Activated T-cell treated with anti-CD3 and anti-CD28 coated beads, Interleukin-2, amount 50 U/mL, for 4 hours (primary cell): Measurements from ENCODE around the gene SYT9. TPM values are rescaled to one million over a fixed set of nuclear protein-coding genes. Genes with fewer than 3 reads are reported as not detected.

Source experiments
- ATAC-seq, 2 donors: fragments of 200-7000 bp; cut with Tn5 transposase; one replicate each; pipeline ENCODE4 v1.10.0; 2021
- DNase-seq: peaks from one replicate; pipeline ENCODE4 v3.0.0-alpha.2; 2020
- H3K27me3 Mint-ChIP-seq: one replicate; pipeline ENCODE4 v1.8.0; 2021; ENCODE audit warnings: low read depth, mixed read lengths
- H3K36me3 Mint-ChIP-seq: one replicate; pipeline ENCODE4 v1.8.0; 2022; ENCODE audit warnings: mixed read lengths; ENCODE audit not compliant: insufficient read depth
- H3K4me1 Mint-ChIP-seq: one replicate; pipeline ENCODE4 v1.8.0; 2021; ENCODE audit warnings: low read depth, mixed read lengths
- H3K4me3 Mint-ChIP-seq: one replicate; pipeline ENCODE4 v1.8.0; 2021; ENCODE audit warnings: mild to moderate bottlenecking, moderate library complexity, mixed read lengths
- H3K9me3 Mint-ChIP-seq: one replicate; pipeline ENCODE4 v1.8.0; 2021; ENCODE audit warnings: mixed read lengths
- total RNA-seq, 3 donors: library from RNA; stranded (reverse); gene quantifications; one replicate each; pipeline ENCODE4 v1.2.1, GENCODE V29; 2021

SYT9 gene
- total RNA-seq, 3 donors from 2014 or later: not detected

GRCh38 chr11:7492253-7492652 lies 240.5 kb downstream of the SYT9 start:
- Mint-ChIP-seq H3K36me3 (no peaks in the 10 kb centered on the region), H3K4me1 (peaks cover 7% of the 10 kb centered on the region), H3K4me3 (no peak overlapping the region), H3K27me3 (no peaks in the 10 kb centered on the region), H3K9me3 (no peaks in the 10 kb centered on the region)
- ATAC-seq (no peak), DNase-seq (no peak)

GRCh38 chr11:7493670-7494069 lies 242.0 kb downstream of the SYT9 start:
- no peak overlapping the region for H3K4me3 Mint-ChIP-seq
- no peaks in the 10 kb centered on the region for H3K9me3 Mint-ChIP-seq
- H3K27me3 Mint-ChIP-seq: no peaks in the 10 kb centered on the region
- peaks cover 7% of the 10 kb centered on the region for H3K4me1 Mint-ChIP-seq
- ATAC-seq (no peak), DNase-seq (no peak)
- no peaks in the 10 kb centered on the region for H3K36me3 Mint-ChIP-seq

- DNase-seq (no peak), ATAC-seq (no peak)
- Mint-ChIP-seq H3K36me3 (no peaks in the 10 kb centered on the region), H3K4me3 (no peak overlapping the region), H3K27me3 (no peaks in the 10 kb centered on the region), H3K4me1 (peaks cover 7% of the 10 kb centered on the region), H3K9me3 (no peaks in the 10 kb centered on the region)
Measured at GRCh38 chr11:7494086-7494745, 242.5 kb downstream of the SYT9 start.

- ATAC-seq (peak; percentile 52 to 72), DNase-seq (no peak)
- peaks cover 7% of the 10 kb centered on the region for H3K4me1 Mint-ChIP-seq
- H3K9me3 Mint-ChIP-seq: no peaks in the 10 kb centered on the region
- H3K36me3 Mint-ChIP-seq: no peaks in the 10 kb centered on the region
- H3K4me3 Mint-ChIP-seq: no peak overlapping the region
- H3K27me3 Mint-ChIP-seq: no peaks in the 10 kb centered on the region
Measured at GRCh38 chr11:7495882-7496551, 244.3 kb downstream of the SYT9 start.

- no peak overlapping the region for H3K4me3 Mint-ChIP-seq
- H3K4me1 Mint-ChIP-seq: peaks cover 7% of the 10 kb centered on the region
- ATAC-seq (no peak), DNase-seq (no peak)
- H3K36me3 Mint-ChIP-seq: no peaks in the 10 kb centered on the region
- no peaks in the 10 kb centered on the region for H3K9me3 Mint-ChIP-seq
- H3K27me3 Mint-ChIP-seq: no peaks in the 10 kb centered on the region
Measured at GRCh38 chr11:7498193-7498592, 246.5 kb downstream of the SYT9 start.

GRCh38 chr11:7499081-7499480 lies 247.4 kb downstream of the SYT9 start:
- no peak overlapping the region for H3K4me3 Mint-ChIP-seq
- ATAC-seq: no peak
- H3K27me3 Mint-ChIP-seq: no peaks in the 10 kb centered on the region
- no peaks in the 10 kb centered on the region for H3K9me3 Mint-ChIP-seq
- DNase-seq: no peak
- no peaks in the 10 kb centered on the region for H3K36me3 Mint-ChIP-seq
- H3K4me1 Mint-ChIP-seq: peaks cover 7% of the 10 kb centered on the region

GRCh38 chr11:7500251-7500650 lies 248.5 kb downstream of the SYT9 start:
- H3K36me3 Mint-ChIP-seq: no peaks in the 10 kb centered on the region
- ATAC-seq (no peak), DNase-seq (no peak)
- no peaks in the 10 kb centered on the region for H3K27me3 Mint-ChIP-seq
- no peak overlapping the region for H3K4me3 Mint-ChIP-seq
- no peaks in the 10 kb centered on the region for H3K9me3 Mint-ChIP-seq
- H3K4me1 Mint-ChIP-seq: peaks cover 7% of the 10 kb centered on the region

- ATAC-seq (no peak), DNase-seq (no peak)
- no peak overlapping the region for H3K4me3 Mint-ChIP-seq
- peaks cover 3% of the 10 kb centered on the region for H3K4me1 Mint-ChIP-seq
- no peaks in the 10 kb centered on the region for H3K36me3 Mint-ChIP-seq
- H3K27me3 Mint-ChIP-seq: no peaks in the 10 kb centered on the region
- no peaks in the 10 kb centered on the region for H3K9me3 Mint-ChIP-seq
Measured at GRCh38 chr11:7501251-7501650, 249.5 kb downstream of the SYT9 start.

GRCh38 chr11:7501894-7502293 lies 250.2 kb downstream of the SYT9 start:
- Mint-ChIP-seq H3K4me3 (no peak overlapping the region), H3K9me3 (no peaks in the 10 kb centered on the region), H3K27me3 (no peaks in the 10 kb centered on the region), H3K4me1 (no peaks in the 10 kb centered on the region), H3K36me3 (no peaks in the 10 kb centered on the region)
- no peak for DNase-seq
- ATAC-seq: no peak

GRCh38 chr11:7506243-7506642 lies 254.5 kb downstream of the SYT9 start:
- Mint-ChIP-seq H3K36me3 (no peaks in the 10 kb centered on the region), H3K4me1 (peaks cover 1% of the 10 kb centered on the region), H3K4me3 (no peak overlapping the region), H3K27me3 (no peaks in the 10 kb centered on the region), H3K9me3 (no peaks in the 10 kb centered on the region)
- DNase-seq (no peak), ATAC-seq (no peak)

- DNase-seq (no peak), ATAC-seq (no peak)
- Mint-ChIP-seq H3K27me3 (no peaks in the 10 kb centered on the region), H3K4me1 (peaks cover 18% of the 10 kb centered on the region), H3K9me3 (no peaks in the 10 kb centered on the region), H3K4me3 (no peak overlapping the region), H3K36me3 (no peaks in the 10 kb centered on the region)
Measured at GRCh38 chr11:7508087-7508486, 256.4 kb downstream of the SYT9 start.

- DNase-seq (no peak), ATAC-seq (no peak)
- Mint-ChIP-seq H3K9me3 (no peaks in the 10 kb centered on the region), H3K4me1 (peaks cover 23% of the 10 kb centered on the region), H3K4me3 (no peak overlapping the region), H3K27me3 (no peaks in the 10 kb centered on the region), H3K36me3 (no peaks in the 10 kb centered on the region)
Measured at GRCh38 chr11:7509966-7510365, 258.3 kb downstream of the SYT9 start.

GRCh38 chr11:7511401-7511800 lies 259.7 kb downstream of the SYT9 start:
- Mint-ChIP-seq H3K4me3 (no peak overlapping the region), H3K4me1 (peaks cover 35% of the 10 kb centered on the region), H3K27me3 (no peaks in the 10 kb centered on the region), H3K9me3 (no peaks in the 10 kb centered on the region), H3K36me3 (no peaks in the 10 kb centered on the region)
- ATAC-seq (no peak), DNase-seq (no peak)

GRCh38 chr11:7512525-7513233 lies 261.0 kb downstream of the SYT9 start:
- Mint-ChIP-seq H3K4me1 (peaks cover 44% of the 10 kb centered on the region), H3K4me3 (peak overlapping the region; percentile 91), H3K9me3 (no peaks in the 10 kb centered on the region), H3K27me3 (no peaks in the 10 kb centered on the region), H3K36me3 (no peaks in the 10 kb centered on the region)
- ATAC-seq (peak; percentile 10 to 19), DNase-seq (no peak)
